ENCODE measurements around the gene ACOT12. TPM values are rescaled to one million over a fixed set of nuclear protein-coding genes. Genes with fewer than 3 reads are reported as not detected.

The ACOT12 gene
- total and polyA plus RNA-seq, 2 experiments from 2014 or later: 0.15 TPM; not detected in 1

- Histone ChIP-seq H4K20me1 (replicated peaks; ENCODE audit: insufficient read depth) (no peaks in the 10 kb centered on the region), H3K9me2 (ENCODE audit: insufficient read depth) (no peaks in the 10 kb centered on the region), H3K27ac (ENCODE audit: low read depth) (no peak overlapping the region), H3K4me3 (no peak overlapping the region), H3F3A (replicated peaks; ENCODE audit: low read depth) (no peaks in the 10 kb centered on the region), H3K4me1 (ENCODE audit: insufficient read depth) (no peaks in the 10 kb centered on the region), H3K79me2 (replicated peaks; ENCODE audit: insufficient read depth) (no peaks in the 10 kb centered on the region), H3K36me3 (ENCODE audit: insufficient read depth) (no peaks in the 10 kb centered on the region), H3K4me2 (no peak overlapping the region), H2AFZ (no peak overlapping the region), H3K27me3 (ENCODE audit: insufficient read depth) (no peaks in the 10 kb centered on the region)
- H3K36me3 Mint-ChIP-seq (ENCODE audit: low read depth): no peaks in the 10 kb centered on the region
- no peak overlapping the region for H3K4me3 Mint-ChIP-seq
- H3K27ac Mint-ChIP-seq: no peak overlapping the region
- H3K27me3 Mint-ChIP-seq (ENCODE audit: insufficient read depth, low read depth, poor library complexity): no peaks in the 10 kb centered on the region
- ATAC-seq: no peak
- DNase-seq (ENCODE audit: low spot score): no peak
- no peak for TF ChIP-seq ZNF114 (CRISPR knock-in tag; IDR thresholded peaks at IDR 0.05)
- no peak for TF ChIP-seq POLR2AphosphoS5 (IDR thresholded peaks at IDR 0.05; ENCODE audit: low read depth)
- no peak for TF ChIP-seq ZNF462 (CRISPR knock-in tag; IDR thresholded peaks at IDR 0.05)
- TF ChIP-seq EZH2phosphoT487 (IDR thresholded peaks at IDR 0.05; ENCODE audit: unreplicated experiment): no peak
- TF ChIP-seq REST (IDR thresholded peaks at IDR 0.05; ENCODE audit: unreplicated experiment): no peak
- no peak for TF ChIP-seq CREB1 (CRISPR knock-in tag; IDR thresholded peaks at IDR 0.05; ENCODE audit: low read depth)
- H3K9me3 Mint-ChIP-seq: no peaks in the 10 kb centered on the region; the same call in 2 of the 3 replicates
- H3K4me1 Mint-ChIP-seq: no peaks in the 10 kb centered on the region; the same call in 2 of the 3 replicates
These were observed 6.4 kb upstream of the ACOT12 start for GRCh38 chr5:81400375-81400774.

Measured in GM23338 (cell line).